B cell (primary cell): ENCODE results near the gene ABI3BP. TPM values are rescaled to one million over a fixed set of nuclear protein-coding genes. Genes with fewer than 3 reads are reported as not detected.

Source experiments
- ATAC-seq: fragments of 200-7000 bp; cut with Tn5 transposase; one replicate; pipeline ENCODE4 v1.10.0; 2021; ENCODE audit warnings: low read depth, mild to moderate bottlenecking, moderate number of reproducible peaks, moderate library complexity
- CTCF ChIA-PET: fragments of 350-600 bp; sonication (Branson Sonifier 250); formaldehyde crosslinking; loops from one replicate; lab custom pipeline; 2021; ENCODE audit warnings: antibody characterized with exemption, inconsistent platforms; lab: Charles Lee
- POLR2A ChIA-PET: fragments of 350-600 bp; sonication (Branson Sonifier 250); formaldehyde crosslinking; loops from one replicate; lab custom pipeline; 2021; ENCODE audit warnings: antibody characterized with exemption; lab: Charles Lee
- DNase-seq: peaks from one replicate; pipeline ENCODE4 v3.0.0; 2013
- H2AFZ ChIP-seq: 2 replicates; pipeline ENCODE4 v1.6.1; 2012; ENCODE audit warnings: mild to moderate bottlenecking, low read depth, low read length; ENCODE audit not compliant: insufficient read depth, poor library complexity, severe bottlenecking
- H3K27ac ChIP-seq, 2 donors: 1 replicate in 1 of 2; 2 replicates in 1 of 2; pipeline ENCODE4 v1.5.1; 2012 to 2013; ENCODE audit warnings: low read length in 2 of 2, mild to moderate bottlenecking in 2 of 2, moderate library complexity in 1 of 2
- H3K27me3 ChIP-seq, 4 experiments: fragments of 200-600 bp in 1 of 4; sonication (generic) in 1 of 4; replicated peaks in 1 of 4; 1 replicate in 2 of 4; 2 replicates in 2 of 4; pipeline versions ENCODE4 v1.6.1 to v1.7.0; 2013 to 2016; ENCODE audit warnings: low read length in 3 of 4, mild to moderate bottlenecking in 2 of 4, mixed read lengths in 1 of 4, moderate library complexity in 1 of 4; ENCODE audit not compliant: insufficient read depth in 4 of 4, control insufficient read depth in 3 of 4; ENCODE audit errors: control extremely low read depth in 1 of 4
- H3K36me3 ChIP-seq, 2 experiments: replicated peaks in 1 of 2; 1 replicate in 1 of 2; 2 replicates in 1 of 2; pipeline versions ENCODE4 v1.6.1 to v1.7.1; 2013; ENCODE audit warnings: low read length in 1 of 2; ENCODE audit not compliant: insufficient read depth in 2 of 2, control insufficient read depth in 1 of 2; ENCODE audit errors: control extremely low read depth in 1 of 2, extremely low read depth in 1 of 2
- H3K4me1 ChIP-seq, 2 donors: fragments of 200-600 bp in 1 of 2; sonication (generic) in 1 of 2; 1 replicate in 1 of 2; 2 replicates in 1 of 2; pipeline versions ENCODE4 v1.5.1 to v1.6.1; 2013 to 2017; ENCODE audit warnings: low read length in 2 of 2; ENCODE audit not compliant: control insufficient read depth in 2 of 2, insufficient read depth in 2 of 2
- H3K4me2 ChIP-seq: replicated peaks from 2 replicates; pipeline ENCODE3; 2012; ENCODE audit warnings: mild to moderate bottlenecking, low read depth, low read length; ENCODE audit not compliant: poor library complexity, severe bottlenecking
- H3K4me3 ChIP-seq, 5 experiments: fragments of 200-600 bp in 1 of 5; sonication (generic) in 1 of 5; 1 replicate in 3 of 5; 2 replicates in 2 of 5; pipeline versions ENCODE4 v1.5.1 to v1.7.0; 2011 to 2016; ENCODE audit warnings: low read length in 4 of 5, mild to moderate bottlenecking in 4 of 5, low read depth in 2 of 5, control low read depth in 1 of 5, moderate library complexity in 1 of 5; ENCODE audit not compliant: insufficient read depth in 1 of 5; ENCODE audit errors: control extremely low read depth in 1 of 5, extremely low read depth in 1 of 5
- H3K79me2 ChIP-seq: fragments of 200-600 bp; sonication (generic); one replicate; pipeline ENCODE4 v1.6.0; 2016; ENCODE audit warnings: low read length; ENCODE audit not compliant: control insufficient read depth, insufficient read depth
- H3K9ac ChIP-seq: fragments of 200-600 bp; sonication (generic); 2 replicates; pipeline ENCODE4 v1.6.1; 2017; ENCODE audit warnings: mild to moderate bottlenecking, low read length, moderate library complexity
- H3K9me3 ChIP-seq, 3 donors: one replicate each; pipeline versions ENCODE4 v1.6.1 to v1.7.1; 2013; ENCODE audit warnings: low read length in 2 of 3; ENCODE audit not compliant: control insufficient read depth in 2 of 3, insufficient read depth in 1 of 3; ENCODE audit errors: control extremely low read depth in 1 of 3
- H4K20me1 ChIP-seq: 2 replicates; pipeline ENCODE4 v1.6.0; 2012; ENCODE audit warnings: mild to moderate bottlenecking, low read length; ENCODE audit not compliant: insufficient read depth, control insufficient read depth, poor library complexity, severe bottlenecking
- H3K27ac Mint-ChIP-seq: one replicate; pipeline ENCODE4 v1.8.0; 2021; ENCODE audit warnings: mixed read lengths
- H3K27me3 Mint-ChIP-seq: one replicate; pipeline ENCODE4 v1.8.0; 2021; ENCODE audit warnings: mixed read lengths
- H3K4me1 Mint-ChIP-seq: one replicate; pipeline ENCODE4 v1.8.0; 2021; ENCODE audit warnings: mixed read lengths
- H3K4me3 Mint-ChIP-seq: one replicate; pipeline ENCODE4 v1.8.0; 2021; ENCODE audit warnings: mixed read lengths
- H3K9me3 Mint-ChIP-seq: one replicate; pipeline ENCODE4 v1.8.0; 2022; ENCODE audit warnings: mixed read lengths; ENCODE audit not compliant: insufficient read depth
- EZH2 ChIP-seq: IDR thresholded peaks from 2 replicates; pipeline ENCODE4 v1.6.1; 2012; ENCODE audit warnings: borderline replicate concordance, low read depth, mild to moderate bottlenecking, moderate library complexity, low read length; ENCODE audit not compliant: insufficient read depth, poor library complexity, severe bottlenecking
- WGBS: methylation state at CpG from one replicate; pipeline ENCODE4 v1.1.5; 2013; ENCODE audit warnings: missing lambda C conversion rate; ENCODE audit not compliant: insufficient coverage; 5-methylcytosine and 5-hydroxymethylcytosine counted together
- intact Hi-C: fragments of 100-400 bp; cut with micrococcal nuclease; formaldehyde crosslinking; loops from one replicate; pipeline ENCODE4 v1.10.0; 2022
- polyA plus RNA-seq: library from polyadenylated mRNA; depleted of rRNA; stranded (reverse); fragments of >200 nt; gene quantifications from 2 replicates; pipeline ENCODE4 v1.2.3, GENCODE V29; 2012
- total RNA-seq, 2 donors: library from RNA; stranded (reverse); fragments of 120-200 nt in 1 of 2; gene quantifications; 1 replicate in 1 of 2; 2 replicates in 1 of 2; pipeline versions ENCODE4 v1.2.3 to v1.2.4, GENCODE V29; 2013 to 2022
- TF ChIP-seq, protein P1 (sequence below): fragments of 200-600 bp; IDR thresholded peaks from one replicate; pipeline ENCODE4 v1.8.0; 2022; ENCODE audit warnings: antibody characterized with exemption, mild to moderate bottlenecking

ABI3BP gene
- total and polyA plus RNA-seq, 2 donors (not counting 1 experiment from before 2014, with no cell fraction given) = not detected

GRCh38 chr3:100754563-100755334, 238.5 kb downstream of the ABI3BP start:
- ChIA-PET CTCF (no interaction called here), POLR2A (no interaction called here)
- H2AFZ ChIP-seq = no peak overlapping the region
- Mint-ChIP-seq H3K4me1 (no peaks in the 10 kb centered on the region), H3K9me3 (no peaks in the 10 kb centered on the region), H3K27ac (no peak overlapping the region), H3K27me3 (no peaks in the 10 kb centered on the region), H3K4me3 (no peak overlapping the region)
- H3K9me3 ChIP-seq = no peaks in the 10 kb centered on the region
- no peak overlapping the region for H3K27ac ChIP-seq
- no peak for TF ChIP-seq EZH2
- TF ChIP-seq, protein P1, sequence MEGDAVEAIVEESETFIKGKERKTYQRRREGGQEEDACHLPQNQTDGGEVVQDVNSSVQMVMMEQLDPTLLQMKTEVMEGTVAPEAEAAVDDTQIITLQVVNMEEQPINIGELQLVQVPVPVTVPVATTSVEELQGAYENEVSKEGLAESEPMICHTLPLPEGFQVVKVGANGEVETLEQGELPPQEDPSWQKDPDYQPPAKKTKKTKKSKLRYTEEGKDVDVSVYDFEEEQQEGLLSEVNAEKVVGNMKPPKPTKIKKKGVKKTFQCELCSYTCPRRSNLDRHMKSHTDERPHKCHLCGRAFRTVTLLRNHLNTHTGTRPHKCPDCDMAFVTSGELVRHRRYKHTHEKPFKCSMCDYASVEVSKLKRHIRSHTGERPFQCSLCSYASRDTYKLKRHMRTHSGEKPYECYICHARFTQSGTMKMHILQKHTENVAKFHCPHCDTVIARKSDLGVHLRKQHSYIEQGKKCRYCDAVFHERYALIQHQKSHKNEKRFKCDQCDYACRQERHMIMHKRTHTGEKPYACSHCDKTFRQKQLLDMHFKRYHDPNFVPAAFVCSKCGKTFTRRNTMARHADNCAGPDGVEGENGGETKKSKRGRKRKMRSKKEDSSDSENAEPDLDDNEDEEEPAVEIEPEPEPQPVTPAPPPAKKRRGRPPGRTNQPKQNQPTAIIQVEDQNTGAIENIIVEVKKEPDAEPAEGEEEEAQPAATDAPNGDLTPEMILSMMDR = no peak
- intact Hi-C loops = no loop called here
- H3K79me2 ChIP-seq = no peaks in the 10 kb centered on the region
- no peak overlapping the region for H3K9ac ChIP-seq
- H3K4me2 ChIP-seq = no peak overlapping the region
- no peak for DNase-seq
- H4K20me1 ChIP-seq = no peaks in the 10 kb centered on the region
- ATAC-seq = no peak
- no peak overlapping the region for H3K4me3 ChIP-seq
- H3K4me1 ChIP-seq = no peaks in the 10 kb centered on the region
- WGBS = no CpG with 5 or more reads among the region's 3 CpGs
- H3K27me3 ChIP-seq = no peaks in the 10 kb centered on the region
- H3K36me3 ChIP-seq = peaks cover 0 to 13% of the 10 kb centered on the region in 2 experiments

- Histone ChIP-seq H3K4me3 (no peak overlapping the region), H3K27me3 (no peaks in the 10 kb centered on the region), H3K9me3 (no peaks in the 10 kb centered on the region), H3K27ac (no peak overlapping the region), H3K79me2 (no peaks in the 10 kb centered on the region), H3K9ac (no peak overlapping the region), H3K4me1 (no peaks in the 10 kb centered on the region), H4K20me1 (no peaks in the 10 kb centered on the region), H3K4me2 (no peak overlapping the region), H3K36me3 (peaks cover 0 to 21% of the 10 kb centered on the region in 2 experiments), H2AFZ (no peak overlapping the region)
- Mint-ChIP-seq H3K9me3 (no peaks in the 10 kb centered on the region), H3K27ac (no peak overlapping the region), H3K4me3 (no peak overlapping the region), H3K27me3 (no peaks in the 10 kb centered on the region), H3K4me1 (no peaks in the 10 kb centered on the region)
- no peak for ATAC-seq
- CTCF ChIA-PET = no interaction called here
- no peak for TF ChIP-seq EZH2
- TF ChIP-seq, protein P1 = no peak
- intact Hi-C loops = no loop called here
- WGBS = no CpG with 5 or more reads among the region's 2 CpGs
- no peak for DNase-seq
- POLR2A ChIA-PET = no interaction called here
Observed at GRCh38 chr3:100753846-100754245, 239.4 kb downstream of the ABI3BP start.
